ENCODE data around the gene IKZF3. TPM values are rescaled to one million over a fixed set of nuclear protein-coding genes. Genes with fewer than 3 reads are reported as not detected.

Gene IKZF3
- total RNA-seq, 1 experiment from 2014 or later = 0.81 TPM

DNA sequence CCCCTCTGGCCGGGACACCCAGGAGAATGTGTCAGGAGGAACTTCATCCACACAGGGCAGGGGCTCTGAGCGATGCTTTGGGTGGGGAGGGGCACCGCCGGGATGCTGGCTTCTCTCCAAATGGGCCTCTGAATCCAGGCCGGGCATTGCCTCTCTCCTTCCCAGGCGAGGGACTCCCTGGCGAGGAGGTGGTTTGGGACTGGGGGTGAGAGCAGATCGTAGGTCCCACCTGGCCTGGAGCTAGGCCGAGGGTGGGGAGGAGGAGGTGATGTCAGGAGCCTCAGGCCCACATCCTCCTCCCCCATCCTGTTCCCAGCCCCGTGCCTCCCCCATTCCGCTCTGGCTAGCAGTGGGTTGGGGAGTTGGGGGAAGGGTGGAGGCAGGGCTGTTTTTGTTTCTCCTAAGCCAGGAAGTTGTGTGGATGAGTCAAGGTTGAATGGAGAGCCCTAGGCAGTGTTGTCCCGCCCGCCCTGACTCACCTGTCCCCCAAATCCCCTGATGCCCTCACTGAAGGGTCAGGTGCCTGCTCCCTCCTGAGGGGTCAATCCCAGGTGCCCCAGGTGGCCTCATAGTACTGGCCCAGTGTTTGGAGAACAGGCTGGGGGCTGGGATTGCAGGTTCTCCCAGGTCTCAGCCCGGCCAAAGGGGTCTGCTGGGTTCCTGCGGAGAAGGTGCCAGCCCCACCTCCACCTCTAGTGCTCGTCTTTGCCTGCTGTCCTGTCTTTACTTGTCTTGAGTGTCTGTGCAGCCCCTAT is 123.6 kb downstream of the IKZF3 start (continued):
- TF ChIP-seq, protein P1, sequence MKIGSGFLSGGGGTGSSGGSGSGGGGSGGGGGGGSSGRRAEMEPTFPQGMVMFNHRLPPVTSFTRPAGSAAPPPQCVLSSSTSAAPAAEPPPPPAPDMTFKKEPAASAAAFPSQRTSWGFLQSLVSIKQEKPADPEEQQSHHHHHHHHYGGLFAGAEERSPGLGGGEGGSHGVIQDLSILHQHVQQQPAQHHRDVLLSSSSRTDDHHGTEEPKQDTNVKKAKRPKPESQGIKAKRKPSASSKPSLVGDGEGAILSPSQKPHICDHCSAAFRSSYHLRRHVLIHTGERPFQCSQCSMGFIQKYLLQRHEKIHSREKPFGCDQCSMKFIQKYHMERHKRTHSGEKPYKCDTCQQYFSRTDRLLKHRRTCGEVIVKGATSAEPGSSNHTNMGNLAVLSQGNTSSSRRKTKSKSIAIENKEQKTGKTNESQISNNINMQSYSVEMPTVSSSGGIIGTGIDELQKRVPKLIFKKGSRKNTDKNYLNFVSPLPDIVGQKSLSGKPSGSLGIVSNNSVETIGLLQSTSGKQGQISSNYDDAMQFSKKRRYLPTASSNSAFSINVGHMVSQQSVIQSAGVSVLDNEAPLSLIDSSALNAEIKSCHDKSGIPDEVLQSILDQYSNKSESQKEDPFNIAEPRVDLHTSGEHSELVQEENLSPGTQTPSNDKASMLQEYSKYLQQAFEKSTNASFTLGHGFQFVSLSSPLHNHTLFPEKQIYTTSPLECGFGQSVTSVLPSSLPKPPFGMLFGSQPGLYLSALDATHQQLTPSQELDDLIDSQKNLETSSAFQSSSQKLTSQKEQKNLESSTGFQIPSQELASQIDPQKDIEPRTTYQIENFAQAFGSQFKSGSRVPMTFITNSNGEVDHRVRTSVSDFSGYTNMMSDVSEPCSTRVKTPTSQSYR (CRISPR knock-in tag; IDR thresholded peaks at IDR 0.05) = peak; percentile 97
- peak; percentile 33; the same call in 1 of the 2 replicates for TF ChIP-seq TEAD1 (CRISPR knock-in tag; IDR thresholded peaks at IDR 0.05)
- no peak for TF ChIP-seq ZNF232 (CRISPR knock-in tag; IDR thresholded peaks at IDR 0.05)
- TF ChIP-seq, protein P2, sequence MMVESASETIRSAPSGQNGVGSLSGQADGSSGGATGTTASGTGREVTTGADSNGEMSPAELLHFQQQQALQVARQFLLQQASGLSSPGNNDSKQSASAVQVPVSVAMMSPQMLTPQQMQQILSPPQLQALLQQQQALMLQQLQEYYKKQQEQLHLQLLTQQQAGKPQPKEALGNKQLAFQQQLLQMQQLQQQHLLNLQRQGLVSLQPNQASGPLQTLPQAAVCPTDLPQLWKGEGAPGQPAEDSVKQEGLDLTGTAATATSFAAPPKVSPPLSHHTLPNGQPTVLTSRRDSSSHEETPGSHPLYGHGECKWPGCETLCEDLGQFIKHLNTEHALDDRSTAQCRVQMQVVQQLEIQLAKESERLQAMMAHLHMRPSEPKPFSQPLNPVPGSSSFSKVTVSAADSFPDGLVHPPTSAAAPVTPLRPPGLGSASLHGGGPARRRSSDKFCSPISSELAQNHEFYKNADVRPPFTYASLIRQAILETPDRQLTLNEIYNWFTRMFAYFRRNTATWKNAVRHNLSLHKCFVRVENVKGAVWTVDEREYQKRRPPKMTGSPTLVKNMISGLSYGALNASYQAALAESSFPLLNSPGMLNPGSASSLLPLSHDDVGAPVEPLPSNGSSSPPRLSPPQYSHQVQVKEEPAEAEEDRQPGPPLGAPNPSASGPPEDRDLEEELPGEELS (CRISPR knock-in tag; IDR thresholded peaks at IDR 0.05) = 0 out of 2 replicates have a peak, but pooled peaks have one; percentile 32
- TF ChIP-seq, protein P3, sequence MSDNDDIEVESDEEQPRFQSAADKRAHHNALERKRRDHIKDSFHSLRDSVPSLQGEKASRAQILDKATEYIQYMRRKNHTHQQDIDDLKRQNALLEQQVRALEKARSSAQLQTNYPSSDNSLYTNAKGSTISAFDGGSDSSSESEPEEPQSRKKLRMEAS (CRISPR knock-in tag; IDR thresholded peaks at IDR 0.05) = peak; percentile 67; the same call in 1 of the 2 replicates
- TF ChIP-seq, protein P4, sequence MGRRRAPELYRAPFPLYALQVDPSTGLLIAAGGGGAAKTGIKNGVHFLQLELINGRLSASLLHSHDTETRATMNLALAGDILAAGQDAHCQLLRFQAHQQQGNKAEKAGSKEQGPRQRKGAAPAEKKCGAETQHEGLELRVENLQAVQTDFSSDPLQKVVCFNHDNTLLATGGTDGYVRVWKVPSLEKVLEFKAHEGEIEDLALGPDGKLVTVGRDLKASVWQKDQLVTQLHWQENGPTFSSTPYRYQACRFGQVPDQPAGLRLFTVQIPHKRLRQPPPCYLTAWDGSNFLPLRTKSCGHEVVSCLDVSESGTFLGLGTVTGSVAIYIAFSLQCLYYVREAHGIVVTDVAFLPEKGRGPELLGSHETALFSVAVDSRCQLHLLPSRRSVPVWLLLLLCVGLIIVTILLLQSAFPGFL (CRISPR knock-in tag; IDR thresholded peaks at IDR 0.05; ENCODE audit: borderline replicate concordance) = 0 out of 2 replicates have a peak, but pooled peaks have one; percentile 42
- TF ChIP-seq, protein P5, sequence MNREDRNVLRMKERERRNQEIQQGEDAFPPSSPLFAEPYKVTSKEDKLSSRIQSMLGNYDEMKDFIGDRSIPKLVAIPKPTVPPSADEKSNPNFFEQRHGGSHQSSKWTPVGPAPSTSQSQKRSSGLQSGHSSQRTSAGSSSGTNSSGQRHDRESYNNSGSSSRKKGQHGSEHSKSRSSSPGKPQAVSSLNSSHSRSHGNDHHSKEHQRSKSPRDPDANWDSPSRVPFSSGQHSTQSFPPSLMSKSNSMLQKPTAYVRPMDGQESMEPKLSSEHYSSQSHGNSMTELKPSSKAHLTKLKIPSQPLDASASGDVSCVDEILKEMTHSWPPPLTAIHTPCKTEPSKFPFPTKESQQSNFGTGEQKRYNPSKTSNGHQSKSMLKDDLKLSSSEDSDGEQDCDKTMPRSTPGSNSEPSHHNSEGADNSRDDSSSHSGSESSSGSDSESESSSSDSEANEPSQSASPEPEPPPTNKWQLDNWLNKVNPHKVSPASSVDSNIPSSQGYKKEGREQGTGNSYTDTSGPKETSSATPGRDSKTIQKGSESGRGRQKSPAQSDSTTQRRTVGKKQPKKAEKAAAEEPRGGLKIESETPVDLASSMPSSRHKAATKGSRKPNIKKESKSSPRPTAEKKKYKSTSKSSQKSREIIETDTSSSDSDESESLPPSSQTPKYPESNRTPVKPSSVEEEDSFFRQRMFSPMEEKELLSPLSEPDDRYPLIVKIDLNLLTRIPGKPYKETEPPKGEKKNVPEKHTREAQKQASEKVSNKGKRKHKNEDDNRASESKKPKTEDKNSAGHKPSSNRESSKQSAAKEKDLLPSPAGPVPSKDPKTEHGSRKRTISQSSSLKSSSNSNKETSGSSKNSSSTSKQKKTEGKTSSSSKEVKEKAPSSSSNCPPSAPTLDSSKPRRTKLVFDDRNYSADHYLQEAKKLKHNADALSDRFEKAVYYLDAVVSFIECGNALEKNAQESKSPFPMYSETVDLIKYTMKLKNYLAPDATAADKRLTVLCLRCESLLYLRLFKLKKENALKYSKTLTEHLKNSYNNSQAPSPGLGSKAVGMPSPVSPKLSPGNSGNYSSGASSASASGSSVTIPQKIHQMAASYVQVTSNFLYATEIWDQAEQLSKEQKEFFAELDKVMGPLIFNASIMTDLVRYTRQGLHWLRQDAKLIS (CRISPR knock-in tag; IDR thresholded peaks at IDR 0.05; ENCODE audit: borderline replicate concordance) = no peak

DNA sequence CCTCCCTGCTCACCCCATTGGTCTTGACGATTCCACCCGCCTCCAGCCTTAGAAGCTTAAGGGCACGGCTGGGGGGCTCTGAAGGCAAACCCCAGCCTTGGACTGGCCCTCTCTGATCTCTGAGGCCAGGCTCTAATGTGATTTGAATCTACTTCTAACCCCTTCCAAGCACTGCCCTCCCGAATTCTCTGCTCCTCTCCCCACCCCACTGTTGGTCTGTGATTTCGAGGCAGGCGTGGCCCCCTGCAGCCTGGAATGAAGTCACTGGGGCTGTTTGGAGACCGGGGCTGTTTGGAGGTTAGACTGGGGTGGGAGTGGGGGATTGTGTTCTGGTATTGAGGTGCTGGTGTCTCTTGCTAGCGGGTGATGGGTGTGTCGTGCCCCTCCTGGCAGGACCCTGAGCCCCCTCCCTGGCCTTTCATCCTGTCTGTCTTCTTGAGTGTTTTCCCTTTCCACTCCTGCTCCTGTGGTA is 124.2 kb downstream of the IKZF3 start:
- TF ChIP-seq JAZF1 (CRISPR knock-in tag; IDR thresholded peaks at IDR 0.05) (no peak), ELF4 (CRISPR knock-in tag; IDR thresholded peaks at IDR 0.05; ENCODE audit: low read depth) (no peak), OVOL2 (CRISPR knock-in tag; IDR thresholded peaks at IDR 0.05; ENCODE audit: borderline replicate concordance) (no peak), ESRRA (CRISPR knock-in tag; IDR thresholded peaks at IDR 0.05; ENCODE audit: borderline replicate concordance) (no peak), GRHL2 (CRISPR knock-in tag; IDR thresholded peaks at IDR 0.05; ENCODE audit: insufficient replicate concordance, severe bottlenecking) (no peak), NR1H2 (CRISPR knock-in tag; IDR thresholded peaks at IDR 0.05) (no peak), NR2C2 (CRISPR knock-in tag; IDR thresholded peaks at IDR 0.05) (no peak), CBFB (CRISPR knock-in tag; IDR thresholded peaks at IDR 0.05; ENCODE audit: low read depth) (no peak), NFYB (CRISPR knock-in tag; conservative IDR thresholded peaks at IDR 0.05; ENCODE audit: low read depth) (no peak), SP1 (CRISPR knock-in tag; conservative IDR thresholded peaks at IDR 0.05) (no peak), NR3C1 (CRISPR knock-in tag; conservative IDR thresholded peaks at IDR 0.05; ENCODE audit: low read depth) (no peak)
- TF ChIP-seq, protein P6, sequence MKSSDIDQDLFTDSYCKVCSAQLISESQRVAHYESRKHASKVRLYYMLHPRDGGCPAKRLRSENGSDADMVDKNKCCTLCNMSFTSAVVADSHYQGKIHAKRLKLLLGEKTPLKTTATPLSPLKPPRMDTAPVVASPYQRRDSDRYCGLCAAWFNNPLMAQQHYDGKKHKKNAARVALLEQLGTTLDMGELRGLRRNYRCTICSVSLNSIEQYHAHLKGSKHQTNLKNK (CRISPR knock-in tag; IDR thresholded peaks at IDR 0.05) = no peak
- TF ChIP-seq, protein P7, sequence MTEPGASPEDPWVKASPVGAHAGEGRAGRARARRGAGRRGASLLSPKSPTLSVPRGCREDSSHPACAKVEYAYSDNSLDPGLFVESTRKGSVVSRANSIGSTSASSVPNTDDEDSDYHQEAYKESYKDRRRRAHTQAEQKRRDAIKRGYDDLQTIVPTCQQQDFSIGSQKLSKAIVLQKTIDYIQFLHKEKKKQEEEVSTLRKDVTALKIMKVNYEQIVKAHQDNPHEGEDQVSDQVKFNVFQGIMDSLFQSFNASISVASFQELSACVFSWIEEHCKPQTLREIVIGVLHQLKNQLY (CRISPR knock-in tag; IDR thresholded peaks at IDR 0.05) = no peak
- TF ChIP-seq, protein P8, sequence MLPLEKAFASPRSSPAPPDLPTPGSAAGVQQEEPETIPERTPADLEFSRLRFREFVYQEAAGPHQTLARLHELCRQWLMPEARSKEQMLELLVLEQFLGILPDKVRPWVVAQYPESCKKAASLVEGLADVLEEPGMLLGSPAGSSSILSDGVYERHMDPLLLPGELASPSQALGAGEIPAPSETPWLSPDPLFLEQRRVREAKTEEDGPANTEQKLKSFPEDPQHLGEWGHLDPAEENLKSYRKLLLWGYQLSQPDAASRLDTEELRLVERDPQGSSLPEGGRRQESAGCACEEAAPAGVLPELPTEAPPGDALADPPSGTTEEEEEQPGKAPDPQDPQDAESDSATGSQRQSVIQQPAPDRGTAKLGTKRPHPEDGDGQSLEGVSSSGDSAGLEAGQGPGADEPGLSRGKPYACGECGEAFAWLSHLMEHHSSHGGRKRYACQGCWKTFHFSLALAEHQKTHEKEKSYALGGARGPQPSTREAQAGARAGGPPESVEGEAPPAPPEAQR (CRISPR knock-in tag; IDR thresholded peaks at IDR 0.05) = no peak
- H3K27me3 Mint-ChIP-seq (ENCODE audit: low read depth) = no peaks in the 10 kb centered on the region; the same call in 1 of the 2 replicates
- peak overlapping the region; percentile 98 for H3K27ac Mint-ChIP-seq
- peaks cover 38% of the 10 kb centered on the region for H3K4me1 Mint-ChIP-seq
- H3K9me3 Mint-ChIP-seq = no peaks in the 10 kb centered on the region
- H3K36me3 Mint-ChIP-seq = peaks cover 16% of the 10 kb centered on the region
- ChIA-PET POLR2A (interaction anchor here (0.9 to 2.4 kb wide), 5 partner anchors 10 to 44 kb away, joined by 4 to 12 read pairs (median 7); partner anchors contain the start of genes ERBB2 and MIEN1), CTCF (interaction anchor here (1.1 to 3.0 kb wide), 8 partner anchors 10 to 117 kb away, joined by 3 to 32 read pairs (median 4); partner anchors contain the start of genes ERBB2 and MIEN1)
- peak overlapping the region; percentile 91 for H3K4me3 Mint-ChIP-seq
- DNase-seq (ENCODE audit: low spot score) = peak; percentile 36
- peak; percentile 3 for ATAC-seq
